GM12891 (cell line): ENCODE results near the gene MMRN1.

ENCODE experiments used
- POLR2A ChIP-seq: IDR thresholded peaks from 2 replicates; pipeline ENCODE4 v1.6.1; 2011; ENCODE audit warnings: low read depth, low read length, control low read depth
- POLR2AphosphoS5 ChIP-seq: IDR thresholded peaks from 2 replicates; pipeline ENCODE4 v1.6.1; 2011; ENCODE audit warnings: low read depth, low read length, control low read depth
- SPI1 ChIP-seq: IDR thresholded peaks from 2 replicates; pipeline ENCODE4 v1.6.1; 2011; ENCODE audit warnings: low read depth, low read length, control low read depth
- TAF1 ChIP-seq: IDR thresholded peaks from 2 replicates; pipeline ENCODE4 v1.6.1; 2011; ENCODE audit warnings: low read depth, low read length, control low read depth

- TF ChIP-seq POLR2A (no peak), TAF1 (no peak), POLR2AphosphoS5 (no peak), SPI1 (no peak)
These were observed 33.7 kb upstream of the MMRN1 start for GRCh38 chr4:89860971-89861370.
